HG02759 (cell line): ENCODE results near the gene PWWP2A.
"Not testable (repeated sequence)": the region's sequence is repeated elsewhere in the genome, so short reads cannot be mapped to it uniquely, and the experiment has no call there.

ENCODE experiments used
- ATAC-seq: cut with Tn5 transposase; IDR thresholded peaks from one replicate; pipeline ENCODE4 v1.9.1; 2021; ENCODE audit warnings: mild to moderate bottlenecking, moderate library complexity; ENCODE audit not compliant: unreplicated experiment

PWWP2A gene

GRCh38 chr5:160081495-160081894, 37.8 kb downstream of the PWWP2A start:
- no peak for ATAC-seq

GRCh38 chr5:160079753-160080152, 39.5 kb downstream of the PWWP2A start:
- ATAC-seq, result no peak

- no peak for ATAC-seq
Measured at GRCh38 chr5:160076997-160077396, 42.3 kb downstream of the PWWP2A start.

- ATAC-seq, result no peak
Measured at GRCh38 chr5:160075073-160075472, 44.2 kb downstream of the PWWP2A start.

- ATAC-seq, result no peak
Measured at GRCh38 chr5:160071916-160072315, 47.3 kb downstream of the PWWP2A start.

GRCh38 chr5:160071516-160071915, 47.7 kb downstream of the PWWP2A start:
- ATAC-seq, result no peak

GRCh38 chr5:160069120-160069519, 50.1 kb downstream of the PWWP2A start:
- ATAC-seq, result not testable (repeated sequence)

GRCh38 chr5:160064995-160065614, 54.1 kb downstream of the PWWP2A start:
- ATAC-seq, result no peak

GRCh38 chr5:160064417-160064810, 54.8 kb downstream of the PWWP2A start:
- no peak for ATAC-seq

GRCh38 chr5:160061770-160062169, 57.5 kb downstream of the PWWP2A start:
- ATAC-seq, result no peak

- no peak for ATAC-seq
Measured at GRCh38 chr5:160060001-160060400, 59.2 kb downstream of the PWWP2A start.

GRCh38 chr5:160057256-160057655, 62.0 kb downstream of the PWWP2A start:
- ATAC-seq, result no peak

- no peak for ATAC-seq
Measured at GRCh38 chr5:160054831-160055230, 64.4 kb downstream of the PWWP2A start.

GRCh38 chr5:160054047-160054446, 65.2 kb downstream of the PWWP2A start:
- ATAC-seq, result no peak

- ATAC-seq, result no peak
Measured at GRCh38 chr5:160049099-160049498, 70.2 kb downstream of the PWWP2A start.

GRCh38 chr5:160048131-160048530, 71.1 kb downstream of the PWWP2A start:
- no peak for ATAC-seq

- ATAC-seq, result no peak
Measured at GRCh38 chr5:160047423-160047822, 71.8 kb downstream of the PWWP2A start.

GRCh38 chr5:160044967-160045366, 74.3 kb downstream of the PWWP2A start:
- no peak for ATAC-seq

- no peak for ATAC-seq
Measured at GRCh38 chr5:160044391-160044804, 74.9 kb downstream of the PWWP2A start.

- no peak for ATAC-seq
Measured at GRCh38 chr5:160042671-160043070, 76.6 kb downstream of the PWWP2A start.
